GM12874 (cell line): Measurements from ENCODE around the gene CLSTN1.

Experiments used
- CTCF ChIP-seq: IDR thresholded peaks from 2 replicates; pipeline ENCODE4 v1.5.1; 2011; ENCODE audit warnings: low read depth, mild to moderate bottlenecking, control low read depth, low read length, moderate library complexity; ENCODE audit not compliant: insufficient read depth

Gene CLSTN1

DNA sequence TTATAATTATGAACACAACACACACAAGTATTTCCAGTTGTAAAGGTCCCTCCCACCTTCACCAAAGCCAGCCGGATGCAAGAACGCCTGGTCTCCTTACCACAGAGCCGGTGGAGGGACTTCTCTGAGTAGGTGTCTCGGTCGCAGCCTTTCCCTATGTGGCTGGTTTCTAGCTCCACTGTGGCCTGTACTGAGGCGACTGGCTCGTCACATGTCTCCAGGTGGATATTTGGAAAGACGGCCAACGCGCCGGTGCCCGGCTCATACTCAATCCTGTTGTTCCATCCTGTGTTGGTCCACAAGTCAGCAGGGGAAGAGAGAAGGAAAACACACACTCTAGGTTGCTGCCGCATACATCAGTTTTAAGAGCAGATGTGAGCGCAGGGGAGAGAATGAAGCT lies 74.4 kb downstream of the CLSTN1 start:
- TF ChIP-seq CTCF, result no peak

DNA sequence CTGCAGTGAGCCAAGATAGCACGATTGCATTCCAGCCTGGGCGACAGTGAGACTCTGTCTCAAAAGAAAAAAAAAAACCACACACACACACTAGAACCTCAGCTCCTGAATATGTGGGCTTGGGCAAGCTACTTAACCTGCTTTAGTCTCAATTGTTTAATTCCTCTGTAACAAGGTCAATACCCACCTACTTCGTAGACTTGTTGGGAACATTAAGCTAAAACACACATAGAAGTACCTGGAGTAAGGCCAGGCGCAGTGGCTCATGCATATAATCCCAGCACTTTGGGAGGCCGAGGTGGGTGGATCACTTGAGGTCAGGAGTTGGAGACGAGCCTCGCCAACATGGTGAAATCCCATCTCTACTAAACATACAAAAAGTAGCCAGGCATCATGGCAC lies 77.1 kb downstream of the CLSTN1 start:
- no peak for TF ChIP-seq CTCF

GRCh38 chr1:9746211-9746610 lies 77.6 kb downstream of the CLSTN1 start:
- TF ChIP-seq CTCF, result no peak

DNA sequence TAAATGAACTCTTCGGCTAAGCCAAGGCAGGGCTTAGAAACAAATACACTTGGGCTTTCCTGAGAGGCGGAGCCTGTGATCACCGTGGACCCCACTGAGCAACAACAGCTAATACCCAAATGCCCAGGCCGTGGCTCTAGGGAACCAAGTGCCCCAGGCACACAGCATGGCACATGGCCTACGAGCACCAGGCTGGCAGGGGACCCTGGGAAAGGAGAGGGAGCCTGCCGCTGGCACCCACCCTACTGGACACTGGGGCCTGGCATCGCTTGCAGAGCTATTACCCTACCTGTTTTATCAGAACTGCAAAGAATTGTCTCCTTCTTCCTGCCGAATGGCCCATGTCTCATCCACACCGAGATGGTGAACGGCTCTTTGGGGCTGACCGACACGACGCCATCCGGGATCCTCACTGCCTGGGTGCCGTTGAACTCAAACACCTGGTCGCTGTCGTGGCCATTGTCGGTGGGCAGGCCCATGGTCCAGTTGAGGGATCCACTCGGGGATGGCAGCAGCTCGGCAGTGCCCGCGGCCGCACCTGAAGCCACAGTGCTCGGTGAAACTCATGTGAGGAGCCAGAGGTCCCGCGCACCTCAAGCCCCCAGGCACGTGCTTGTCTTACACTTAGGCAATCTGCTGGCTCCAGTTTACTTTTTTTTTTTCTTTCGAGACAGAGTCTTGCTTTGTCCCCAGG lies 79.5 kb downstream of the CLSTN1 start:
- no peak for TF ChIP-seq CTCF

DNA sequence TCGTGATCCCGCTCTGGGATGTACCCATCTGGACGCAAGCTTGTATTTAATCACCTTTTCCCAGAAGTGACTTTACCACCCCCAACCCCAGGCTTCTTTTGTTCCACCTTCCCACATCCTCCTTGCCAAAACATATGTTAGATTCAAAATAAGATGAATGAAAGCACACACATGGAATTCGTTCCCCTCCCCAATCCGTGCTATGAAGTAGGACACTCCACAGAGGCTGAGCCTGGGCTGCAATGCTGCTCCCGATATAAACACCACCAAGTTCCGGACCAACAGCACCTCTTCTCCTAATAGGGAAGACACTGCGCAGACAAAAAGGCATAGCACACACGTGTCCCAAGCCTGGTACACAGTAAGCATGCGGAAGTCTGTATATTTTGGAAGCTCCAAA lies 86.1 kb downstream of the CLSTN1 start:
- TF ChIP-seq CTCF, result no peak

DNA sequence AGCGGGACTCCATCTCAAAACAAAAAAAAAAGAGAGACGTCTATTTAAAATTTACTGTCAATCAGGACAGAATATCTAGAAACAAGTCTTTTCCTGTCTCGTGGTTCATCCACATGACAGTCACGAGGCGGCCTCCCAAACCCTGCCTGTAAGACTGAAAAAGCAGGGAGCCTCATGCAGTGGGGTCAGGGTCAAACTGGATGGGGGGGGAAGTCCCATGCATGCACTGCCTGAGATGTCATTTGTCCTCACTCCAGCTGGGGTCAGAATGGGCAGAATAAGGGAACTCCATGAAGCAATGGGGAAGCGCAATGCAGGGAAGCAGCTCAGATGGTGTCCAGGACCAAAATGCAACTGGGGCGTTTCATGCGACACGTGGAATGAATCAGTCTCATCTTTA lies 86.7 kb downstream of the CLSTN1 start:
- TF ChIP-seq CTCF, result no peak

- TF ChIP-seq CTCF, result no peak
Measured at GRCh38 chr1:9736241-9736640, 87.5 kb downstream of the CLSTN1 start.
